Astrocyte (in vitro differentiated cells and primary cell): ENCODE results near the gene ZBTB12. TPM values are rescaled to one million over a fixed set of nuclear protein-coding genes. Genes with fewer than 3 reads are reported as not detected.

Source experiments
- DNase-seq: peaks from one replicate; pipeline ENCODE4 v3.0.0-alpha.2; 2010; ENCODE audit warnings: low read depth
- FAIRE-seq: peaks from 2 replicates; lab custom pipeline; 2011; peaks lifted over from hg19 to GRCh38; lab: Jason Lieb, UNC
- H2AFZ ChIP-seq: 2 replicates; pipeline ENCODE4 v1.6.0; 2012; ENCODE audit warnings: low read depth, low read length, inconsistent platforms
- H3K27ac ChIP-seq: 2 replicates; pipeline ENCODE4 v1.5.1; 2011; ENCODE audit warnings: low read depth, low read length, inconsistent platforms
- H3K27me3 ChIP-seq: 2 replicates; pipeline ENCODE4 v1.6.0; 2011; ENCODE audit warnings: low read length, inconsistent platforms; ENCODE audit not compliant: insufficient read depth
- H3K36me3 ChIP-seq: 2 replicates; pipeline ENCODE4 v1.5.1; 2011; ENCODE audit warnings: low read length, inconsistent platforms; ENCODE audit not compliant: insufficient read depth
- H3K4me1 ChIP-seq: 2 replicates; pipeline ENCODE4 v1.5.1; 2011; ENCODE audit warnings: low read length, inconsistent platforms; ENCODE audit not compliant: insufficient read depth
- H3K4me2 ChIP-seq: 2 replicates; pipeline ENCODE4 v1.6.0; 2012; ENCODE audit warnings: low read length, inconsistent platforms
- H3K4me3 ChIP-seq: 2 replicates; pipeline ENCODE4 v1.5.1; 2011; ENCODE audit warnings: low read depth, mild to moderate bottlenecking, low read length, inconsistent platforms; ENCODE audit not compliant: insufficient read depth
- H3K79me2 ChIP-seq: 2 replicates; pipeline ENCODE4 v1.6.0; 2012; ENCODE audit warnings: mild to moderate bottlenecking, low read length, inconsistent platforms; ENCODE audit not compliant: insufficient read depth
- H3K9ac ChIP-seq: 2 replicates; pipeline ENCODE4 v1.6.0; 2012; ENCODE audit warnings: mild to moderate bottlenecking, low read length, inconsistent platforms
- H3K9me3 ChIP-seq: 2 replicates; pipeline ENCODE4 v1.5.1; 2012; ENCODE audit warnings: low read depth, mild to moderate bottlenecking, low read length, inconsistent platforms; ENCODE audit not compliant: insufficient read depth
- H4K20me1 ChIP-seq: 2 replicates; pipeline ENCODE4 v1.6.0; 2012; ENCODE audit warnings: low read length, inconsistent platforms; ENCODE audit not compliant: insufficient read depth
- H3K27ac Mint-ChIP-seq: one replicate; pipeline ENCODE4 v1.8.0; 2021; ENCODE audit warnings: mild to moderate bottlenecking, mixed read lengths; ENCODE audit not compliant: unreplicated experiment
- H3K27me3 Mint-ChIP-seq: one replicate; pipeline ENCODE4 v1.8.0; 2021; ENCODE audit warnings: low read depth, mixed read lengths; ENCODE audit not compliant: unreplicated experiment
- H3K36me3 Mint-ChIP-seq: one replicate; pipeline ENCODE4 v1.8.0; 2021; ENCODE audit warnings: low read depth, mixed read lengths; ENCODE audit not compliant: unreplicated experiment
- H3K4me1 Mint-ChIP-seq: one replicate; pipeline ENCODE4 v1.8.0; 2021; ENCODE audit warnings: low read depth, mixed read lengths; ENCODE audit not compliant: unreplicated experiment
- H3K4me3 Mint-ChIP-seq: one replicate; pipeline ENCODE4 v1.8.0; 2021; ENCODE audit warnings: mild to moderate bottlenecking, moderate library complexity, mixed read lengths; ENCODE audit not compliant: unreplicated experiment
- H3K9me3 Mint-ChIP-seq: one replicate; pipeline ENCODE4 v1.8.0; 2021; ENCODE audit warnings: mild to moderate bottlenecking, mixed read lengths; ENCODE audit not compliant: unreplicated experiment
- CTCF ChIP-seq: IDR thresholded peaks from 2 replicates; pipeline ENCODE4 v1.5.1; 2011; ENCODE audit warnings: low read depth, mild to moderate bottlenecking, inconsistent platforms, low read length, moderate library complexity; ENCODE audit not compliant: insufficient read depth
- EZH2 ChIP-seq: IDR thresholded peaks from 2 replicates; pipeline ENCODE4 v1.6.1; 2012; ENCODE audit warnings: mild to moderate bottlenecking, low read length, inconsistent platforms; ENCODE audit not compliant: insufficient read depth
- total RNA-seq: library from RNA; stranded (reverse); gene quantifications from 2 replicates; pipeline ENCODE4 v1.2.1, GENCODE V29; 2021

ZBTB12 gene
- total RNA-seq, 1 donor from 2014 or later = 4.6 TPM

GRCh38 chr6:31918069-31918720 is 16.3 kb upstream of the ZBTB12 start:
- Histone ChIP-seq H3K4me3 (no peak overlapping the region), H3K9ac (no peak overlapping the region), H3K27ac (no peak overlapping the region), H3K9me3 (no peaks in the 10 kb centered on the region), H3K79me2 (no peaks in the 10 kb centered on the region), H2AFZ (no peak overlapping the region), H3K36me3 (no peaks in the 10 kb centered on the region), H3K27me3 (no peaks in the 10 kb centered on the region), H3K4me1 (no peaks in the 10 kb centered on the region), H4K20me1 (no peaks in the 10 kb centered on the region), H3K4me2 (no peak overlapping the region)
- FAIRE-seq = no peak
- DNase-seq = no peak
- Mint-ChIP-seq H3K4me3 (no peak overlapping the region), H3K9me3 (no peaks in the 10 kb centered on the region), H3K27ac (no peak overlapping the region), H3K27me3 (peaks cover 16% of the 10 kb centered on the region), H3K36me3 (no peaks in the 10 kb centered on the region), H3K4me1 (no peaks in the 10 kb centered on the region)
- TF ChIP-seq EZH2 (no peak), CTCF (no peak)

GRCh38 chr6:31915756-31916155 is 13.9 kb upstream of the ZBTB12 start:
- Histone ChIP-seq H3K4me1 (peaks cover 6% of the 10 kb centered on the region), H3K9me3 (no peaks in the 10 kb centered on the region), H4K20me1 (no peaks in the 10 kb centered on the region), H3K4me3 (no peak overlapping the region), H3K79me2 (no peaks in the 10 kb centered on the region), H3K36me3 (no peaks in the 10 kb centered on the region), H3K4me2 (no peak overlapping the region), H2AFZ (no peak overlapping the region), H3K9ac (no peak overlapping the region), H3K27me3 (no peaks in the 10 kb centered on the region), H3K27ac (no peak overlapping the region)
- DNase-seq = no peak
- H3K4me1 Mint-ChIP-seq = peaks cover 1% of the 10 kb centered on the region
- no peaks in the 10 kb centered on the region for H3K9me3 Mint-ChIP-seq
- TF ChIP-seq EZH2 = no peak
- TF ChIP-seq CTCF = no peak
- no peaks in the 10 kb centered on the region for H3K36me3 Mint-ChIP-seq
- H3K4me3 Mint-ChIP-seq = no peak overlapping the region
- H3K27ac Mint-ChIP-seq = no peak overlapping the region
- FAIRE-seq = no peak
- H3K27me3 Mint-ChIP-seq = peaks cover 6% of the 10 kb centered on the region

GRCh38 chr6:31915351-31915750 is 13.5 kb upstream of the ZBTB12 start:
- DNase-seq (no peak), FAIRE-seq (no peak)
- Histone ChIP-seq H3K4me1 (peaks cover 6% of the 10 kb centered on the region), H3K9me3 (no peaks in the 10 kb centered on the region), H2AFZ (no peak overlapping the region), H3K79me2 (no peaks in the 10 kb centered on the region), H3K4me2 (no peak overlapping the region), H3K9ac (no peak overlapping the region), H3K27me3 (no peaks in the 10 kb centered on the region), H3K36me3 (no peaks in the 10 kb centered on the region), H4K20me1 (no peaks in the 10 kb centered on the region), H3K27ac (no peak overlapping the region), H3K4me3 (no peak overlapping the region)
- Mint-ChIP-seq H3K36me3 (no peaks in the 10 kb centered on the region), H3K9me3 (no peaks in the 10 kb centered on the region), H3K4me1 (peaks cover 1% of the 10 kb centered on the region), H3K27me3 (peaks cover 6% of the 10 kb centered on the region), H3K27ac (no peak overlapping the region), H3K4me3 (no peak overlapping the region)
- TF ChIP-seq CTCF (no peak), EZH2 (no peak)
